GM19239 (cell line): ENCODE results near the gene SYNPO2.

Experiments used
- DNase-seq: peaks from one replicate; pipeline ENCODE4 v3.0.0; 2011; ENCODE audit warnings: low spot score; ENCODE audit not compliant: insufficient read length
- FAIRE-seq: peaks from 2 replicates; lab custom pipeline; 2011; peaks lifted over from hg19 to GRCh38; lab: Jason Lieb, UNC

The SYNPO2 gene

GRCh38 chr4:119093042-119093827 is 204.6 kb downstream of the SYNPO2 start:
- FAIRE-seq (no peak), DNase-seq (no peak)

DNA sequence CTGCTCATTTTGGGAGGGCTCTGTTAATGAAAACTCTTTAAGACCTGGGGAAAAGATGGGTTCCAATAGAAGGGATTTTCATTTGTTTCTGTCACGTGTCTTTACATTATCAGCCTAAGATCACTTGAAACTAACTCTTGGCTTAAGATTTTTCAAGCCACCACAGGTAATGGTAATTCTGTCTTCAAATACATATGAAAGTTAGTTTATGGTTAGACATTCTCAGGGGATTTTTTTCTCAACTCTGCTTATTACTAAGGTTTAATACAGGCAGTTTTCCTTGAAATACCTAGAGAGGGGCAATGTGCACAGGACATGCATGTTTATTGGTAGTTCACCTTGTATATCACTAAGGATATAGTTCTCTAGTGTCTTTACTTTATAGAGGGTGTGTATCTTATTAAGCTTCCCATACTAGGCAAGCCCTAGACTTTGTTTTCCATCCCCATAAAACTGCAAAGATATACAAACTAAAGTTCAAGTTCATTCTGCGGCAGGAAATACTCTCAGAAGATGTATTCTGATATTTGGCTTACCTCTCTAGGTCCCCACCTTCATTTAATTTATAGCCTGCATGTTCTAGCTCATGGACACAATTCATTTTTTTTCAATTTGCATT is 208.7 kb downstream of the SYNPO2 start:
- DNase-seq (no peak), FAIRE-seq (no peak)

- no peak for FAIRE-seq
Measured at GRCh38 chr4:119098306-119098705, 209.7 kb downstream of the SYNPO2 start.

DNA sequence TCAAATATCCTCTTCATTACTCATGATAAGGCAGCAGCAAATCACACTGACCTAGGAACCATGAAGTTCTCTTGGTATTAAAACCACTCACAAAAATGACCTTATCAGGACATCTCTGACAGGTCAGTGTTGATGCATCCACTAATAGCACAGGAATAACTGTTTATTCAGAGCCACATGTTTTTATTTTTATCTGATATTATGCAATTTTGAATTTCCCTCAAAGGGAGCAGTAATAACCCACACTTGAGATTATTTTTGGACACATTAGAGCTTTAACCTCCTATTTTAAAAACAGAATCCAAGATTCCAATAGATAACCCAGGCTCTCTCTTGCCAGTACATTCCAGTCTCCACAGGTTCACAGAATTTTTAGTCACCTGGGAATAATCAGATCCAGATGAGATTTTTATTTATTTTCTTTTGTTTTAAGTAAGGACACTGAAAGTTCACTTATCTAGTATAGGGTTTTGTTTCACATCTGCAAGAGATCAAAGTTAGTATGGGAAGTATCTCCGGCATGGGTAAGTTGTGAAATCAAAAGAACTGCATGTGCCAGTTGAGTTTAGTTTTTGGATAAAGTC is 210.7 kb downstream of the SYNPO2 start:
- DNase-seq = no peak

More at GRCh38 chr4:119098306-119098705, 209.7 kb downstream of the SYNPO2 start:
- no peak for DNase-seq

GRCh38 chr4:119100655-119101054 is 212.0 kb downstream of the SYNPO2 start:
- FAIRE-seq (no peak), DNase-seq (no peak)

More for the DNA sequence above, 210.7 kb downstream of the SYNPO2 start:
- FAIRE-seq = no peak

- DNase-seq = no peak
- FAIRE-seq = no peak
Measured at GRCh38 chr4:119103263-119103662, 214.6 kb downstream of the SYNPO2 start.

GRCh38 chr4:119104644-119105273 is 216.1 kb downstream of the SYNPO2 start:
- FAIRE-seq = no peak
- DNase-seq = no peak

DNA sequence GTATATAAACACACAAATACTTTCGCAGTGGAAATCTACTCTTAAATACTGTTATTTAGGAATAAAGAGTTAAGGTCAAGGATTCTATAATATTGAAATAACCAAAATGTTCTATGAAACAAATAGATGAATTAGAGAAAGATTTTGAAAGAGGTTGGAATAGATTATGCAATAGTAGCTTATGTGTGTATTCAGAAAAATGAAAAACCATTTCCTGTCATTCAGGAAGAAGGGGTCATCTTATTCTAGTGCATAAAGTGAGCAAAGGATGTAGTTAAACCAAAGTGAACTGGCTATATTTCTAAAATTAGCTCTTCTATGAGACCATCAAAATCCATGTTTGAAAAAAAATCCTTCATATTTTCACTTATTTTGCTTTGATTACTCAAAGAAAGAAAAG is 217.0 kb downstream of the SYNPO2 start:
- no peak for FAIRE-seq

DNA sequence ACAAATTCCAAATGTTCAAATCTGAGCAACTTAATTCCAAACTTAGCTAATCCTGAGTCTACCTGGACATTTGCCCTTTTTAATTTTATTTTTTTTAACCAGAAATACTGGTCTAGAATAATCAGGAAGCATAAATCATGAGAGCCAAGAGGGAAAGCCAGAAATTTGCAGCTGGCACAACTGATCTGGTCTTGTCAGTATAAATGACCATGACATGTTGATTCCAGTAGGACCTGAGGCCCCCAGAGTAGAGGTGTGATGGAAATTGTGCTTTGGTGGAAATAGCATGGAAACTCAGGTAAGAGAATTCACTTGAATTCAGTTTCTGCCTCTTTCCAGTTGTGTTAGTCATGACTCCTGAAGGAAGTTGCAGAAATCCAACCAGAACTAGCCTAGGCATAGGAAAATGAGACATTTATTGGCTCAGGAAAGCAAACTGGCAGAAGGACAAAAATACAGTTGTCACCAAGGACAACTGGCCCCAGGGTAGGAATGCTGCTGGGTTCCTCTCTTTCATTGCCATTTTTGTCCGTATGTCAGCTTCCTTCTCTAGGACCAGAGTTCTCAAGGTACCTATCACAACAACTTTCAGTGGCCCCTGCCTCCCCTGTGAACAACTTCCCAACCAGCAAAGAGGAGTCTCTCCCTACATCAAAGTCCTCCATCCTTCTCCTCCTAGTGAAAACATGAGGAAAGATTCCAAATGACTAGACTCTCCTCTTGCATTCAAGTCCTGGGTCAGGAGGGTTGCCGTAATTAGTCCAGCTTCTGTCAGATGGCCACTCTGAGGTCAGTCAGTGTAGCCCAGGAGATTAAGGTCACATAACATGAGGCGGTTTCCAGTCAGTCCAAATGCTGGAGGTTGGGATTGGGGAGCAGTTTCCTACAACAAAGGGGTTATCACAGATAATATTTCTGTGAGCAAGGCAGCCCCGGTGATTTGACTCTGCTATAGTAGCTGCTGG is 217.7 kb downstream of the SYNPO2 start:
- DNase-seq (no peak), FAIRE-seq (no peak)

More for the DNA sequence above, 217.0 kb downstream of the SYNPO2 start:
- DNase-seq = no peak

DNA sequence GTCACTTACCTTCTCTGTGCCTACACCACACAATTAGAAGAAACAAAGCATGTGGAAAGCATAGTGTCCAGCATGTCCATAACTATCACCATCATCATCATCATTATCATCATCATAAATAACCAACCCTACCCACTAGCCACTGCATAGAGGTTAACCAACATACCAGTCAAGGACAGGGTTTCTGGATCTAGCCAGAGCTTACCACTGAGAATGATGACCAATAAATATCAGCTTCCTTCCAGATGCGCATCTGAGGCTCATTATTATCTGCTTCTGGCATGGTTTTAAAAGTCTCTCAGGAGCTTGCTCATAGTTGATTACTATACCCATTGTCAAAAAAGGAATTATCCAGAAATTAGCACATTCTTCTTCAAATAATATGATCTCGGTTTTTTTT is 221.5 kb downstream of the SYNPO2 start:
- DNase-seq (no peak), FAIRE-seq (no peak)
